Stimulated activated CD4-positive, alpha-beta T cell treated with anti-CD3 and anti-CD28 coated beads, TNF-alpha, amount 100 ng/mL, for 24 hours (primary cell): Measurements from ENCODE around the gene RHO.
"Not testable (repeated sequence)": the region's sequence is repeated elsewhere in the genome, so short reads cannot be mapped to it uniquely, and the experiment has no call there.

ENCODE experiments used
- DNase-seq, 3 experiments: peaks; one replicate each; pipeline ENCODE4 v3.0.0-alpha.2; 2020; ENCODE audit warnings: low read depth in 3 of 3

RHO gene

GRCh38 chr3:129543156-129543790 lies 14.8 kb downstream of the RHO start, which contains the start of gene H1-8:
Gene H1-8 (plus strand): TSS chr3:129543175. CDS start chr3:129543219, 44 bp downstream.
- DNase-seq, result no peak

- DNase-seq, result no peak
Measured at GRCh38 chr3:129543999-129544398, 15.6 kb downstream of the RHO start.

- DNase-seq, result not testable (repeated sequence)
Measured at GRCh38 chr3:129545951-129546350, 17.5 kb downstream of the RHO start.

GRCh38 chr3:129547241-129547640 lies 18.8 kb downstream of the RHO start:
- no peak for DNase-seq

GRCh38 chr3:129548104-129548965 lies 19.9 kb downstream of the RHO start:
- no peak for DNase-seq

GRCh38 chr3:129549006-129549800 lies 20.8 kb downstream of the RHO start:
- DNase-seq, result no peak

- no peak for DNase-seq
Measured at GRCh38 chr3:129549805-129550204, 21.4 kb downstream of the RHO start.

- no peak for DNase-seq
Measured at GRCh38 chr3:129552287-129553050, 24.0 kb downstream of the RHO start.

- DNase-seq, result no peak
Measured at GRCh38 chr3:129553171-129553570, 24.7 kb downstream of the RHO start.

GRCh38 chr3:129553719-129554118 lies 25.3 kb downstream of the RHO start:
- DNase-seq, result no peak

GRCh38 chr3:129554356-129555152 lies 26.1 kb downstream of the RHO start:
- no peak for DNase-seq

- DNase-seq, result no peak
Measured at GRCh38 chr3:129555153-129555550, 26.7 kb downstream of the RHO start.

- no peak for DNase-seq
Measured at GRCh38 chr3:129555616-129556357, 27.3 kb downstream of the RHO start.

- no peak for DNase-seq
Measured at GRCh38 chr3:129556358-129556695, 27.9 kb downstream of the RHO start.

- no peak for DNase-seq
Measured at GRCh38 chr3:129556890-129557547, 28.6 kb downstream of the RHO start.

- no peak for DNase-seq
Measured at GRCh38 chr3:129557548-129557894, 29.1 kb downstream of the RHO start.

GRCh38 chr3:129558081-129558771 lies 29.8 kb downstream of the RHO start:
- DNase-seq, result no peak

GRCh38 chr3:129558772-129559564 lies 30.5 kb downstream of the RHO start:
- no peak for DNase-seq
